Thyroid gland (tissue), 4 donors: ENCODE measurements around the gene PANK1.

Experiments used
- POLR2A ChIP-seq, 2 donors: fragments of 450-650 bp; IDR thresholded peaks; one replicate each; pipeline ENCODE4 v1.6.1; 2017; ENCODE audit warnings: antibody characterized with exemption in 2 of 2, mild to moderate bottlenecking in 2 of 2, moderate library complexity in 1 of 2
- TF ChIP-seq, protein P1 (sequence below), 6 experiments: fragments of 200-600 bp in 3 of 6; fragments of 450-650 bp in 3 of 6; sonication (generic) in 3 of 6; IDR thresholded peaks; one replicate each; pipeline ENCODE4 v1.5.1; 2016 to 2019; ENCODE audit warnings: antibody characterized with exemption in 6 of 6, mild to moderate bottlenecking in 2 of 6, inconsistent platforms in 1 of 6, moderate library complexity in 1 of 6

DNA sequence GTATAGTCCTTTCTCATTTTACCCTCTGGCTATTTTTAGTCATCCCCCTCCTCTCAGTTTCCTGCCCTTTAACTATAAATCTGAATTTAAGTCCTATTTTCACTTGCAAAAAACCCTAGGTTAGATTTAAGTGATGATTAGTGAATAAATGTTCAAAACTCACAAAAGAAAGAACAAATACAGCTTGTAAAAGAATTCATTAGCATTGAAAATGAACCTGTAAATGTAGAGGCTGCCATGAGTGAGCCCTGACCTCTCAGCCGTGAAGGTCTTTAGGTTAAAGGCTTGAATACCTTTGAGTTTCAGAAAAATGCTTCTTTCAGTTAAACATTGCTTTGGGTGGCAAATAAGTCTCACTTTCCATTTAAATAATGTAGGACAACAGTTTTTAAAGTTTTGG, 107.7 kb downstream of the PANK1 start:
- TF ChIP-seq, protein P1, sequence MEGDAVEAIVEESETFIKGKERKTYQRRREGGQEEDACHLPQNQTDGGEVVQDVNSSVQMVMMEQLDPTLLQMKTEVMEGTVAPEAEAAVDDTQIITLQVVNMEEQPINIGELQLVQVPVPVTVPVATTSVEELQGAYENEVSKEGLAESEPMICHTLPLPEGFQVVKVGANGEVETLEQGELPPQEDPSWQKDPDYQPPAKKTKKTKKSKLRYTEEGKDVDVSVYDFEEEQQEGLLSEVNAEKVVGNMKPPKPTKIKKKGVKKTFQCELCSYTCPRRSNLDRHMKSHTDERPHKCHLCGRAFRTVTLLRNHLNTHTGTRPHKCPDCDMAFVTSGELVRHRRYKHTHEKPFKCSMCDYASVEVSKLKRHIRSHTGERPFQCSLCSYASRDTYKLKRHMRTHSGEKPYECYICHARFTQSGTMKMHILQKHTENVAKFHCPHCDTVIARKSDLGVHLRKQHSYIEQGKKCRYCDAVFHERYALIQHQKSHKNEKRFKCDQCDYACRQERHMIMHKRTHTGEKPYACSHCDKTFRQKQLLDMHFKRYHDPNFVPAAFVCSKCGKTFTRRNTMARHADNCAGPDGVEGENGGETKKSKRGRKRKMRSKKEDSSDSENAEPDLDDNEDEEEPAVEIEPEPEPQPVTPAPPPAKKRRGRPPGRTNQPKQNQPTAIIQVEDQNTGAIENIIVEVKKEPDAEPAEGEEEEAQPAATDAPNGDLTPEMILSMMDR (IDR thresholded peaks at IDR 0.05): no peak
- no peak for TF ChIP-seq POLR2A (IDR thresholded peaks at IDR 0.05)
